Activated CD8-positive, alpha-beta T cell treated with anti-CD3 and anti-CD28 coated beads for 36 hours (primary cell): ENCODE measurements around the gene EME1. TPM values are rescaled to one million over a fixed set of nuclear protein-coding genes. Genes with fewer than 3 reads are reported as not detected.
"Not testable (repeated sequence)": the region's sequence is repeated elsewhere in the genome, so short reads cannot be mapped to it uniquely, and the experiment has no call there.

Experiments used
- ATAC-seq: fragments of 200-7000 bp; cut with Tn5 transposase; one replicate; pipeline ENCODE4 v1.10.0; 2021; ENCODE audit warnings: mild to moderate bottlenecking, moderate library complexity
- CTCF ChIA-PET: fragments of 350-600 bp; sonication (Branson Sonifier 250); formaldehyde crosslinking; loops from one replicate; lab custom pipeline; 2021; ENCODE audit warnings: antibody characterized with exemption; lab: Charles Lee
- POLR2A ChIA-PET: fragments of 350-600 bp; sonication (Branson Sonifier 250); formaldehyde crosslinking; loops from one replicate; lab custom pipeline; 2021; ENCODE audit warnings: antibody characterized with exemption; lab: Charles Lee
- DNase-seq: peaks from one replicate; pipeline ENCODE4 v3.0.0-alpha.2; 2020
- H3K27ac Mint-ChIP-seq: one replicate; pipeline ENCODE4 v1.8.0; 2021; ENCODE audit warnings: mild to moderate bottlenecking, mixed read lengths
- H3K27me3 Mint-ChIP-seq: one replicate; pipeline ENCODE4 v1.8.0; 2021; ENCODE audit warnings: mixed read lengths
- H3K36me3 Mint-ChIP-seq: one replicate; pipeline ENCODE4 v1.8.0; 2021; ENCODE audit warnings: low read depth, mixed read lengths
- H3K4me1 Mint-ChIP-seq: one replicate; pipeline ENCODE4 v1.8.0; 2021; ENCODE audit warnings: low read depth, mixed read lengths
- H3K4me3 Mint-ChIP-seq: one replicate; pipeline ENCODE4 v1.8.0; 2021; ENCODE audit warnings: mild to moderate bottlenecking, moderate library complexity, mixed read lengths
- H3K9me3 Mint-ChIP-seq: one replicate; pipeline ENCODE4 v1.8.0; 2021; ENCODE audit warnings: mixed read lengths
- intact Hi-C: fragments of 100-400 bp; cut with micrococcal nuclease; formaldehyde crosslinking; loops from one replicate; pipeline ENCODE4 v1.10.0; 2022
- total RNA-seq, 2 experiments: library from RNA; stranded (reverse); gene quantifications; one replicate each; pipeline ENCODE4 v1.2.3, GENCODE V29; 2021
- TF ChIP-seq, protein P1 (sequence below): fragments of 200-600 bp; IDR thresholded peaks from one replicate; pipeline ENCODE4 v1.8.0; 2022; ENCODE audit warnings: antibody characterized with exemption, mild to moderate bottlenecking

Gene EME1
- total RNA-seq, 2 experiments from 2014 or later, result 48.0 to 48.6 TPM

DNA sequence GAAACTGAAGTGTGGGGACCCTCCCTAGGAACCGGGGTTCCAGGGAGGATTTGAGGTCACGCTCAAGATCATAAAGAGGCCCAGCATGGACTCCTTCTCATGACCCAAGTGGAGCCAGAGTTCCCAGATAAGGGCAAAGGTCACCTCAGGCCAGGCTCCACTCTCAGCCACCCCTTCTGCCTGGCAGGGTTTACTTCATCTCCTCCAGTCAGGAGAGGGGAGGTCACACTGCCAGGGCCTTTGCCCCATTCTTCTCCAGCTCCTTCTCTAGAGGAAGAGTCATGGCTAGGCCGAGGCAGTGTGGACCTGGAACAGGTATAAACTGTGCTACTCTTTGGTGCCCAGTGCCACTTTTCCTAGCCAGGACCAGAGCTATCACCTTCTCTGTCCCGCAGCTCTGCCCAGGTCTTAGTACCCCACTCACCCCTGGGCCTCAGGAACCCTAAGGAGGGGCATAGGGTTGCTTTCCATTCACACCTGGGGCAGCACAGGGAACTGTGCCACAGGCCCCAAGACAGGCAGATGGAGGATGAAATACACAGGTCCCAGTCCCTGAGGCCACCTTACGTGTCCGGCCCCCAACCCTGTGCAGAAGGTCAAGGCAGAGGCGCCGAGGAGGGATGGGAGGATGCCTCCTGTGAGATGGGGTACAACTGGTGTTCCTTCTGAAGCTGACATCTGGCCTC is 52.1 kb downstream of the EME1 start:
- ChIA-PET CTCF (interaction anchor here (0.9 to 1.8 kb wide), 2 partner anchors 29 to 225 kb away, joined by 3 to 5 read pairs; no protein-coding TSS in a partner anchor), POLR2A (interaction anchor here (0.7 to 2.0 kb wide), 4 partner anchors 9 to 52 kb away, joined by 4 to 5 read pairs (median 4); partner anchors contain the start of gene LRRC59)
- peak overlapping the region; percentile 80 for H3K4me3 Mint-ChIP-seq
- peak overlapping the region; percentile 64 for H3K27ac Mint-ChIP-seq
- no peaks in the 10 kb centered on the region for H3K9me3 Mint-ChIP-seq
- TF ChIP-seq, protein P1, sequence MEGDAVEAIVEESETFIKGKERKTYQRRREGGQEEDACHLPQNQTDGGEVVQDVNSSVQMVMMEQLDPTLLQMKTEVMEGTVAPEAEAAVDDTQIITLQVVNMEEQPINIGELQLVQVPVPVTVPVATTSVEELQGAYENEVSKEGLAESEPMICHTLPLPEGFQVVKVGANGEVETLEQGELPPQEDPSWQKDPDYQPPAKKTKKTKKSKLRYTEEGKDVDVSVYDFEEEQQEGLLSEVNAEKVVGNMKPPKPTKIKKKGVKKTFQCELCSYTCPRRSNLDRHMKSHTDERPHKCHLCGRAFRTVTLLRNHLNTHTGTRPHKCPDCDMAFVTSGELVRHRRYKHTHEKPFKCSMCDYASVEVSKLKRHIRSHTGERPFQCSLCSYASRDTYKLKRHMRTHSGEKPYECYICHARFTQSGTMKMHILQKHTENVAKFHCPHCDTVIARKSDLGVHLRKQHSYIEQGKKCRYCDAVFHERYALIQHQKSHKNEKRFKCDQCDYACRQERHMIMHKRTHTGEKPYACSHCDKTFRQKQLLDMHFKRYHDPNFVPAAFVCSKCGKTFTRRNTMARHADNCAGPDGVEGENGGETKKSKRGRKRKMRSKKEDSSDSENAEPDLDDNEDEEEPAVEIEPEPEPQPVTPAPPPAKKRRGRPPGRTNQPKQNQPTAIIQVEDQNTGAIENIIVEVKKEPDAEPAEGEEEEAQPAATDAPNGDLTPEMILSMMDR, result no peak
- H3K4me1 Mint-ChIP-seq, result peaks cover 37% of the 10 kb centered on the region
- H3K27me3 Mint-ChIP-seq, result no peaks in the 10 kb centered on the region
- DNase-seq (no peak), ATAC-seq (no peak)
- intact Hi-C loops, result no loop called here
- H3K36me3 Mint-ChIP-seq, result peaks cover 2% of the 10 kb centered on the region

DNA sequence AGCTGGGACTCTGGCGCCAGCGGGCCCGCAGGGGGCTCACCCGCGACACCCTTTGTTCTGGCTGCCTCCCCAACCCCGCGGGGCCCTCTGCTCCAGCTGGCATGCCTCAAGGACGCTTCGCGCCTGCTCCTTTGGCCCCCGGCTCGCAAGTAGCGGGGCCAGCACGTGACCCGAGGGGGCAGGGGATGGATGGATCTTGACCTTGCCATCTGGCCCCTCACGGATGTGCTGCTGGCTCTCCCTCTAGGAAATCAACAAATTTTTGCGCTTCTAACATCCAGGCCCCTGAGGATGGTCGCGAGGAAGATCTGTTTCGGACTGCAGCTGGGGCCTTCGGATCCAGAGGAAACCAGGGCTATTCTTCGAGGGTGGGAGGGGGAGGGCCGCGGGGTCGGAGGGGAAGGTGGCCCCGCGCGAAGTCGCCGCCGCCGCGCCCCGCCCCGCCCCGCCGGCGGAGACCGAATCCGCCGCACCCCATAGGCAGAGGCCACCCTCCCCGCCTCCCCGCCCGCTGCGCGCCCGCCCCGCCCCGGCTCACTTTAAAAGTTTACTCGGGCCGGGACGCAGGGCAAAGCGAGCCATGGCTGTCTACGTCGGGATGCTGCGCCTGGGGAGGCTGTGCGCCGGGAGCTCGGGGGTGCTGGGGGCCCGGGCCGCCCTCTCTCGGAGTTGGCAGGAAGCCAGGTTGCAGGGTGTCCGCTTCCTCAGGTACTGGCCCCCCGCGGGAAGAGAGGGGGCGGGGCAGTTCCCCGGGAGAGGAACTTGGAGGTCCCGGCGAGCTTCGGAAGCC is 52.8 kb downstream of the EME1 start, which contains the start of gene ACSF2:
Gene ACSF2, plus strand, starts transcription at position 537 of the 790 bp plus-strand sequence. Its CDS starts 44 bp downstream, at position 581.
- H3K9me3 Mint-ChIP-seq, result no peaks in the 10 kb centered on the region
- H3K27ac Mint-ChIP-seq, result peak within 1 kb of the TSS; percentile 77
- no peaks in the 10 kb centered on the region for H3K27me3 Mint-ChIP-seq
- POLR2A ChIA-PET, result interaction anchor here (1.1 to 2.0 kb wide), 5 partner anchors 10 to 53 kb away, joined by 3 to 5 read pairs (median 4); partner anchors contain the start of genes LRRC59 and RSAD1
- DNase-seq (peak; percentile 79), ATAC-seq (peak; percentile 85)
- peaks cover 34% of the 10 kb centered on the region for H3K4me1 Mint-ChIP-seq
- CTCF ChIA-PET, result interaction anchor here (0.9 to 2.0 kb wide), 4 partner anchors 28 to 225 kb away, joined by 3 to 15 read pairs (median 4); partner anchors contain the start of gene LRRC59
- no peaks in the 10 kb centered on the region for H3K36me3 Mint-ChIP-seq
- peak within 1 kb of the TSS; percentile 80 for H3K4me3 Mint-ChIP-seq
- intact Hi-C loops, result no loop called here
- TF ChIP-seq, protein P1, result no peak

DNA sequence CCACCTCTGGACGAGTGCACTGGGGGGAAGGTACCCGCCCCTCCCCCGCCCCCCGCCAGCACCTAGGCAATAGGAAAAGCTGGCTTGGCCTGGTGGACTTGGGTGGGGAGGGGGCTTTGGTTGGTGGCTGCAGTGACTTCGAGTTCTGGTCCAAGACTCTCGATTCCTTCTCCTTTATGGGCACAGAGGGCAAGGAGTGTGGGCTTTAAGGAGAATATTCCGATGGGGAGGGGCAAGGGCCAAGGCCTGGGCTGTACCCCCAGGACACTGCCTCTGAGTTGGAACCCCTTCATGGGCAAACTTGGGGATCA is 53.4 kb downstream of the EME1 start:
- ChIA-PET CTCF (interaction anchor here (0.8 to 2.0 kb wide), 5 partner anchors 29 to 65 kb away, joined by 3 to 15 read pairs (median 4); partner anchors contain the start of gene LRRC59), POLR2A (interaction anchor here (1.1 to 2.0 kb wide), 4 partner anchors 10 to 185 kb away, joined by 3 to 5 read pairs (median 4); partner anchors contain the start of genes LRRC59 and RSAD1)
- peak overlapping the region; percentile 77 for H3K27ac Mint-ChIP-seq
- TF ChIP-seq, protein P1, result no peak
- H3K9me3 Mint-ChIP-seq, result no peaks in the 10 kb centered on the region
- peak overlapping the region; percentile 80 for H3K4me3 Mint-ChIP-seq
- ATAC-seq (no peak), DNase-seq (no peak)
- no peaks in the 10 kb centered on the region for H3K27me3 Mint-ChIP-seq
- peaks cover 29% of the 10 kb centered on the region for H3K4me1 Mint-ChIP-seq
- intact Hi-C loops, result no loop called here
- H3K36me3 Mint-ChIP-seq, result no peaks in the 10 kb centered on the region

DNA sequence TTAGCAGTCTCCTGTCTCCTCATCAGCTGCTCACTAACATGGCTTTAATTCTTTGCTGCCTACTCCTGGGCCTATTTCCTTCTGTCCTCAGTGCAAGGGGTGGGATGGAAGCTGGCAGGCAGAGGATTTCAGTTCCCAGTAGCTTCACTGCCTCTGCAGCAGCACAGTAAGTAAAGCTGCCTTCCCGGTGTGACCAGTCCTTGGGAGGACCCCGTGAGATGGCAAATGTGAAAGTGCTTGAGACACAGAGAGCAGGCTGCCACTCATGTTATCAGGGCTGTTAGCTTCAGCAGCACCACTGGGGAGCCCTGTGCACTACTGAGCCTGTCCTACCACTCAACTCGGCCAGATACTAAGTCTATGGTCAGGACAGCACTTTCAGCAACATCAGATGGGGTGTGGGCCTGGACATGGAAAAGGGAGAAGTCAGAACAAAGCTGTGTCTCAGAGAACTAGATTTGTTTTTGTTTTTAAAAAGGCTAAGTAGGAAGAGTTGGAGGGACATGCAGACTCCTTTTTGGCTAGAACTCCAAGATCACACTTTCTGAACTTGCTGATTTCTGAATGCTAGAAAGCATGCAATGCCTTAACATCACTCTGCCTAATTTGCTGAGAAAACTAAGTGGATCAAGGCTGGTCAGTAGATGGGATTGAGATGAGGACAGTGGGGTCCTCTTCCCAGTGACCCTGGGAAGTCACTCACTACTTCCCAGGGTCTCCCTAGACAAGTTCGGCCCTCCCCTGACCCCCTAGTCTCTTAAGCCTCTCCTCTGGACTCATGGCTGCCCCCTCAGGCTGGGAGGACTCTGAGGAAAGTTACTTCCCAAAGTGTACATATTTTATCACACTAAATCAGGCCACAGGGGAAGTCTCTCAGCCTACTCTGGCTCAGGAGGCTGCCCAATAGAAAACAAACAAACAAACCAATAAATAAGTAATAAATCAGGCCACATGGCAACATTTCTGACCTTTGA is 54.1 kb downstream of the EME1 start:
- POLR2A ChIA-PET, result interaction anchor here (1.1 to 2.0 kb wide), 4 partner anchors 11 to 184 kb away, joined by 3 to 5 read pairs (median 4); partner anchors contain the start of genes LRRC59 and RSAD1
- Mint-ChIP-seq H3K4me1 (peaks cover 25% of the 10 kb centered on the region), H3K27me3 (no peaks in the 10 kb centered on the region), H3K4me3 (peak overlapping the region; percentile 80), H3K27ac (peak overlapping the region; percentile 77), H3K9me3 (no peaks in the 10 kb centered on the region), H3K36me3 (no peaks in the 10 kb centered on the region)
- intact Hi-C loops, result no loop called here
- DNase-seq (peak; percentile 57), ATAC-seq (peak; percentile 45)
- TF ChIP-seq, protein P1, result no peak
- CTCF ChIA-PET, result interaction anchor here (0.8 to 2.0 kb wide), 4 partner anchors 30 to 66 kb away, joined by 3 to 15 read pairs (median 4); partner anchors contain the start of gene LRRC59

DNA sequence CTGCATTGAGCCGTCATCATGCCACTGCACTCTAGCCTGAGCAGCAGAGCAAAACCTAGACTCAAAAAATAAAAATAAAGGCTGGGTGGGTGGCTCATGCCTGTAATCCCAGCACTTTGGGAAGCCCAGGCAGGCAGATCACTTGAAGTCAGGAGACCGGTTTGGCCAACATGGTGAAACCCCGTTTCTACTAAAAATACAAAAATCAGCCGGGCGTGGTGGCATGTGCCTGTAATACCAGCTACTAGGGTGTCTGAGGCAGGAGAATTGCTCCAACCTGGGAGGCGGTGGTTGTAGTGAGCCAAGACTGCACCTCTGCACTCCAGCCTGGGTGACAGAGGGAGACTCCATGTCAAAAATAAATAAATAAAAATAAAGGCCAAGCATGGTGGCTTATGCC is 55.1 kb downstream of the EME1 start:
- H3K9me3 Mint-ChIP-seq, ATAC-seq, intact Hi-C loops, POLR2A ChIA-PET, DNase-seq, H3K4me3 Mint-ChIP-seq, H3K27ac Mint-ChIP-seq, H3K27me3 Mint-ChIP-seq, H3K36me3 Mint-ChIP-seq: not testable (repeated sequence)
- H3K4me1 Mint-ChIP-seq, result peaks cover 23% of the 10 kb centered on the region
- CTCF ChIA-PET, result interaction anchor here (1.6 to 2.8 kb wide), 2 partner anchors 10 to 31 kb away, joined by 5 to 11 read pairs; partner anchors contain the start of gene LRRC59
